NCI-H345 treated with DMSO at 0.1 percent for 48 hours (cell line): ENCODE results near the gene PPP1R12C.

ENCODE experiments used
- DNase-seq: peaks from one replicate; lab custom pipeline; 2025; ENCODE audit not compliant: unreplicated experiment; lab: John Stamatoyannopoulos, UW

Gene PPP1R12C

GRCh38 chr19:55091126-55091910, 26.1 kb downstream of the PPP1R12C start:
- DNase-seq: no peak

GRCh38 chr19:55090564-55090963, 26.9 kb downstream of the PPP1R12C start:
- no peak for DNase-seq

- no peak for DNase-seq
Measured at GRCh38 chr19:55089342-55089944, 28.0 kb downstream of the PPP1R12C start.

GRCh38 chr19:55088543-55089341, 28.7 kb downstream of the PPP1R12C start:
- peak; percentile 5 for DNase-seq

GRCh38 chr19:55088021-55088451, 29.4 kb downstream of the PPP1R12C start:
- no peak for DNase-seq

GRCh38 chr19:55087542-55087901, 29.9 kb downstream of the PPP1R12C start:
- DNase-seq: no peak

DNA sequence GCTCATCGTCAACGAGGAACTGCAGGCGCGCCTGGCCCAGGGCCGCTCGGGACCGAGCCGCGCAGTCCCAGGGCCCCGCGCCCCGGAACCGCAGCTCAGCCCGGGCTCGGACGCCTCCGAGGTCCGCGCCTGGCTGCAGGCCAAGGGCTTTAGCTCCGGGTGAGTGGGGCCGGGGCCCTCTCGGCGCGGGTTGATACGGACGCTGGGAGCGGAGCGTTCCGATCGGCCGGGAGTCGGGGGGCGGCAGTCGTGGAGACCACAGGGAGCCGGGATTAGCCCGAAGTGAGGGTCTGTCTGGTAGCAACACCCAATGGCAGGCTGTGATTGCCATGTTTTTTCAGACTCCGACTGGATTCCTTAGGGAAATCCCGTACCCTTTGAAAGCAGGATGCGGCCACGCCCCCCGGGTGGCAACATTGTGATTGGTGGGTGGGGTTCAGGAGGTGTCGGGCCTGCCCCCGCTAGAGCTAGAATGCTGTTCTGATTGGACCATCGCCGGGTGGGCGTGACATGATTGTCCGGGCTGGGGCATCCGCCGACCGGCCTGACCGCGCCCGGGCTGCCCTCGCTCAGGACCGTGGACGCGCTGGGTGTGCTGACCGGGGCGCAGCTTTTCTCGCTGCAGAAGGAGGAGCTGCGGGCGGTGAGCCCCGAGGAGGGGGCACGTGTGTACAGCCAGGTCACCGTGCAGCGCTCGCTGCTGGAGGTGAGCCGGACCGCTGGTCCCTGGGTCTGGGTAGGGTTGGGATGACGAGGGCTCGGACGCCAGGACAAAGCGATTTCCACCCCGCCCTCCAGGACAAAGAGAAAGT, 30.5 kb downstream of the PPP1R12C start:
- peak; percentile 29 for DNase-seq

DNA sequence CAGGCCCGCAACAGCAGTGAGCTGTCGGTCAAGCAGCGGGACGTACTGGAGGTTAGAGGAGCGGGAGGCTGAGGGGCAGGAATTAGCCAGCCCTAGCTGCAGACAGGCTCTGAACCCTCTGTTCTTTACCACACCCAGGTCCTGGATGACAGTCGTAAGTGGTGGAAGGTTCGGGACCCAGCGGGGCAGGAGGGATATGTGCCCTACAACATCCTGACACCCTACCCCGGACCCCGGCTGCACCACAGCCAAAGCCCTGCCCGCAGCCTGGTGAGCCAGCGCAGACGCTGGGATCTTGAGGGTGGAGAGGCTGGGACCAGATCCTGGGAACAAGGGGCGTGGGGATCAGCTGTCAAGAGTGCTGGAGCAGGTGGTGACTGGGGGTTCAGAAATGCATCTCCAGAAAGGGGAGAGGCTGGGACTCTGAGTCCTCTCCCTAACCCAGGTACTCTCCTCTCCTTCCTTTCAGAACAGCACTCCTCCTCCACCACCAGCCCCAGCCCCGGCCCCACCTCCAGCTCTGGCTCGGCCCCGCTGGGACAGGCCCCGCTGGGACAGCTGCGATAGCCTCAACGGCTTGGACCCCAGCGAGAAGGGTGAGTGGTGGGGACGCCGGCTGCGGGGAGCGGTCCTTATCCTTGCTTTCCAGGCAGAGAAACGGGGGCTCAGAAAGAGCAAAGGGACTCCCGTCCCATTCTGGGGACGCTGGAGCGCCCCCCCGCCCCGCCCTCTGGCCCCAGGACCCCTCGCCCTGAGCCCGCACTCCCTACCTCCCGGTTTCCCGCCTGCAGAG, 31.3 kb downstream of the PPP1R12C start:
- DNase-seq: no peak

DNA sequence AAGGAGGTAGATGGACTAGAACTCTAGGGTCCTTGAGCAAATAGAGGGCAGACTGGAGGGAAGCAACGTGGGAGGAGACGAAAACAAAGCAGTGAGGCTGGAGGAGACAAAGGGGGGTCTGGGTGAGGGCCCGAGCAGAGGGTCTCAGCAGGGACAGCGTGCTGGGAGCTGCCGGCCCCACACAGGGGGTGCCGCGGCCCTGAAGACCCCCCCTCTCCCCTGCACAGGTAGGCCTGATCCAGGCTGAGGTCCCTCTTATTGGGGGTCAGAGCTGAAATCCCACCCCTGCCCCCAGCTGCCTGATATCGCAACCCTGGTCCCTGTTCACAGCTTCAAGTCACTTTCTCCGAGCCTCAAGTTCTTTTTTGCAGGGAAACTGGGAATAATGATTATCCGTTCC, 33.0 kb downstream of the PPP1R12C start:
- DNase-seq: no peak

- DNase-seq: no peak
Measured at GRCh38 chr19:55083004-55083850, 34.2 kb downstream of the PPP1R12C start.

DNA sequence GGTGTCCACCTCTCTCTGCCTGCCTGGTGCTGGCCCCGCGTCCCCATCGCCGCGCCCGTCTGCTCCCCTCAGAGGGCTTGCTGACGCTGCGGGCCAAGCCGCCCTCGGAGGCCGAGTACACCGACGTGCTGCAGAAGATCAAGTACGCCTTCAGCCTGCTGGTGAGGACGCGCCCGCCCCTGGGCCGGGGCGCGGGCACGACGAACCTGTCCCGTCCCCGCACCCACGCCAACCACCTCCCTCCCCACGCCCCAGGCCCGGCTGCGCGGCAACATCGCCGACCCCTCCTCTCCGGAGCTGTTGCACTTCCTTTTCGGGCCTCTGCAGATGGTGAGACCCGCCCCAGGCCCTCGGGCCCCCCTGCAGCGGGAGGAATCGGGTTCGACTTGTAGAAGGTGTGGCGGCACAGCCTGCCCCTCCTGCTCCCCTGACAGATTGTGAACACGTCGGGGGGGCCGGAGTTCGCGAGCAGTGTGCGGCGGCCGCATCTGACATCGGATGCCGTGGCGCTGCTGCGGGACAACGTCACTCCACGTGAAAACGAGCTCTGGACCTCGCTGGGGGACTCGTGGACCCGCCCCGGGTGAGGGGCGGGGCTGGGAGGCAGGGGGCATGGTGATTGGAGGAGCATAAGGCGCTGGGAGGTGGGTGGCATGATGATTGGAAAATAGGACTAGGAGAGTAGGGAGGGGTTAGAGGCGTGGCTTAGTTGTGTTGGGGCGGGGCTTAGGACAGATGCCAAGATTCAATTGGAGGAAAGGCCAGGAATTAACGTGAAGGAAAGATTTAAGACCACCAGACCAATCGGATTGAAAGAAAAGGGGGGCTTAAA, 35.2 kb downstream of the PPP1R12C start:
- DNase-seq: no peak

DNA sequence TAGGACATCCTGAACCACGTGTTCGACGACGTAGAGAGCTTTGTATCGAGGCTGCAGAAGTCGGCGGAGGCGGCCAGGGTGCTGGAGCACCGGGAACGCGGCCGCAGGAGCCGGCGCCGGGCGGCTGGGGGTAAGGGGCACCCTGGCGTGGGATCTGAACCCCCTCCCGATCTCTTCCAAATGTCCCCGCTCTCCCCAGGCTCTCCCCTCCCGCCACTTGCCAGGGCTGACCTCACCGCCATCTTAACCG, 35.7 kb downstream of the PPP1R12C start:
- no peak for DNase-seq

- peak; percentile 37 for DNase-seq
Measured at GRCh38 chr19:55080968-55081769, 36.3 kb downstream of the PPP1R12C start.

DNA sequence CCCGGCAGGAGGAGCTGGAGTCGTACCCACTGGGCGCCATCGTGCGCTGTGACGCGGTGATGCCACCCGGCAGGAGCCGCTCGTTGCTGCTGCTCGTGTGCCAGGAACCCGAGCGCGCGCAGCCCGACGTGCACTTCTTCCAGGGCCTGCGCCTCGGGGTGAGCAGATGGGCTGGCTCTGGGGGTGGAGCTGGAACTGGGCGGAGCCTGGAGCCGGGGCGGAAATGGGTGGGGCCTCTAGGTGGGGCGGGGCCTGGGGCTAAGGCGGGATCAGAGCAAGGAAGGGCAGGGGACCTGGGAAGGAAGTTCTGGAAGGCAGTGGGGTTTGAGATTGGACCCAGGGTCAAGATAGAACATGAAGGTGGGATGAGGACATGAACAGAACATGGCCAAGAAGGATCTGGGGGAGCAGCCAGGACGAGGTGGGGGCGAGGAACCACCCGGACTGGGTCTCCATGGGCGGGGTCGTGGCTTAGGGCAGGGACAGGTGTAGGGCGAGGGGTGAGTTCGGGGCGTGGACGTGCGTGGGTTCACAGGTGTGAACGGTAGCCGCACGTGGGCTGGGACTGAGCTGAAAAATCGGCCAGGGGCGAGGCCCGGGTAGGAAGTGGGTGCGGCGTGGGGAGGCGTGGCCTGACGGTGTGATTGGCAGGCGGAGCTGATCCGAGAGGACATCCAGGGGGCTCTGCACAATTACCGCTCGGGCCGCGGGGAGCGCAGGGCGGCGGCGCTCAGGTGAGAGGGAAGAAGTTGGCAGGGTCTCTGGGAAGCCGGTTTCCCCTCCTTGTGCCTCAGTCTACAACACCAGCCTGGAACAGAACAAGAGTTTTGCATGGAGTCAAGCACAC, 37.1 kb downstream of the PPP1R12C start:
- DNase-seq: peak; percentile 27

- no peak for DNase-seq
Measured at GRCh38 chr19:55079400-55080038, 37.9 kb downstream of the PPP1R12C start.

- no peak for DNase-seq
Measured at GRCh38 chr19:55078996-55079395, 38.4 kb downstream of the PPP1R12C start.

GRCh38 chr19:55077106-55077505, 40.3 kb downstream of the PPP1R12C start:
- DNase-seq: no peak
